ENCODE results near the gene SPART.

SPART gene

GRCh38 chr13:36346222-36347083 lies at the start of gene SPART:
TSS of gene SPART (minus strand) at chr13:36346394. CDS start at chr13:36335830, 10,564 bp downstream.
- peak within 1 kb of the TSS; percentile 96 for H3K27ac Mint-ChIP-seq
- peaks cover 4% of the 10 kb centered on the region for H3K36me3 Mint-ChIP-seq (ENCODE audit: low read depth)
- DNase-seq (ENCODE audit: low spot score), result peak; percentile 87
- H3K9me3 Mint-ChIP-seq, result no peaks in the 10 kb centered on the region
- H3K4me3 Mint-ChIP-seq, result peak within 1 kb of the TSS; percentile 87
- peaks cover 24% of the 10 kb centered on the region for H3K4me1 Mint-ChIP-seq (ENCODE audit: low read depth)
- H3K27me3 Mint-ChIP-seq (ENCODE audit: low read depth), result peaks cover 6% of the 10 kb centered on the region

- no peaks in the 10 kb centered on the region for H3K36me3 Mint-ChIP-seq (ENCODE audit: low read depth)
- H3K9me3 Mint-ChIP-seq, result no peaks in the 10 kb centered on the region
- no peak overlapping the region for H3K4me3 Mint-ChIP-seq
- no peak overlapping the region for H3K27ac Mint-ChIP-seq
- no peak for DNase-seq (ENCODE audit: low spot score)
- H3K4me1 Mint-ChIP-seq (ENCODE audit: low read depth), result peaks cover 1% of the 10 kb centered on the region
- peaks cover 25% of the 10 kb centered on the region for H3K27me3 Mint-ChIP-seq (ENCODE audit: low read depth)
Measured at GRCh38 chr13:36395280-36395679, 49.1 kb upstream of the SPART start.

GRCh38 chr13:36385489-36385888 lies 39.3 kb upstream of the SPART start:
- Mint-ChIP-seq H3K4me3 (no peak overlapping the region), H3K9me3 (no peaks in the 10 kb centered on the region), H3K36me3 (ENCODE audit: low read depth) (no peaks in the 10 kb centered on the region), H3K4me1 (ENCODE audit: low read depth) (no peaks in the 10 kb centered on the region), H3K27me3 (ENCODE audit: low read depth) (peaks cover 20% of the 10 kb centered on the region), H3K27ac (no peak overlapping the region)
- no peak for DNase-seq (ENCODE audit: low spot score)

GRCh38 chr13:36382030-36382429 lies 35.8 kb upstream of the SPART start:
- Mint-ChIP-seq H3K4me1 (ENCODE audit: low read depth) (no peaks in the 10 kb centered on the region), H3K27ac (no peak overlapping the region), H3K36me3 (ENCODE audit: low read depth) (no peaks in the 10 kb centered on the region), H3K9me3 (no peaks in the 10 kb centered on the region), H3K4me3 (no peak overlapping the region), H3K27me3 (ENCODE audit: low read depth) (peaks cover 16% of the 10 kb centered on the region)
- no peak for DNase-seq (ENCODE audit: low spot score)

GRCh38 chr13:36377826-36378468 lies 31.8 kb upstream of the SPART start:
- no peak for DNase-seq (ENCODE audit: low spot score)
- Mint-ChIP-seq H3K4me3 (no peak overlapping the region), H3K27me3 (ENCODE audit: low read depth) (peaks cover 1% of the 10 kb centered on the region), H3K36me3 (ENCODE audit: low read depth) (no peaks in the 10 kb centered on the region), H3K9me3 (no peaks in the 10 kb centered on the region), H3K27ac (no peak overlapping the region), H3K4me1 (ENCODE audit: low read depth) (no peaks in the 10 kb centered on the region)

GRCh38 chr13:36374063-36374462 lies 27.9 kb upstream of the SPART start:
- Mint-ChIP-seq H3K9me3 (no peaks in the 10 kb centered on the region), H3K4me3 (no peak overlapping the region), H3K4me1 (ENCODE audit: low read depth) (no peaks in the 10 kb centered on the region), H3K36me3 (ENCODE audit: low read depth) (no peaks in the 10 kb centered on the region), H3K27ac (no peak overlapping the region), H3K27me3 (ENCODE audit: low read depth) (peaks cover 3% of the 10 kb centered on the region)
- DNase-seq (ENCODE audit: low spot score), result no peak

GRCh38 chr13:36371185-36371584 lies 25.0 kb upstream of the SPART start:
- no peak overlapping the region for H3K4me3 Mint-ChIP-seq
- H3K27me3 Mint-ChIP-seq (ENCODE audit: low read depth), result peaks cover 3% of the 10 kb centered on the region
- no peaks in the 10 kb centered on the region for H3K9me3 Mint-ChIP-seq
- H3K27ac Mint-ChIP-seq, result no peak overlapping the region
- no peaks in the 10 kb centered on the region for H3K36me3 Mint-ChIP-seq (ENCODE audit: low read depth)
- no peak for DNase-seq (ENCODE audit: low spot score)
- H3K4me1 Mint-ChIP-seq (ENCODE audit: low read depth), result no peaks in the 10 kb centered on the region

- H3K27me3 Mint-ChIP-seq (ENCODE audit: low read depth), result peaks cover 3% of the 10 kb centered on the region
- no peaks in the 10 kb centered on the region for H3K9me3 Mint-ChIP-seq
- H3K4me3 Mint-ChIP-seq, result no peak overlapping the region
- no peak overlapping the region for H3K27ac Mint-ChIP-seq
- H3K36me3 Mint-ChIP-seq (ENCODE audit: low read depth), result no peaks in the 10 kb centered on the region
- no peaks in the 10 kb centered on the region for H3K4me1 Mint-ChIP-seq (ENCODE audit: low read depth)
- DNase-seq (ENCODE audit: low spot score), result no peak
Measured at GRCh38 chr13:36370108-36370429, 23.9 kb upstream of the SPART start.

- H3K4me1 Mint-ChIP-seq (ENCODE audit: low read depth), result no peaks in the 10 kb centered on the region
- H3K9me3 Mint-ChIP-seq, result no peaks in the 10 kb centered on the region
- H3K4me3 Mint-ChIP-seq, result no peak overlapping the region
- DNase-seq (ENCODE audit: low spot score), result no peak
- peaks cover 3% of the 10 kb centered on the region for H3K27me3 Mint-ChIP-seq (ENCODE audit: low read depth)
- no peaks in the 10 kb centered on the region for H3K36me3 Mint-ChIP-seq (ENCODE audit: low read depth)
- no peak overlapping the region for H3K27ac Mint-ChIP-seq
Measured at GRCh38 chr13:36369268-36370107, 23.3 kb upstream of the SPART start.

GRCh38 chr13:36366031-36366430 lies 19.8 kb upstream of the SPART start:
- Mint-ChIP-seq H3K27me3 (ENCODE audit: low read depth) (peaks cover 2% of the 10 kb centered on the region), H3K27ac (no peak overlapping the region), H3K36me3 (ENCODE audit: low read depth) (no peaks in the 10 kb centered on the region), H3K4me1 (ENCODE audit: low read depth) (no peaks in the 10 kb centered on the region), H3K4me3 (no peak overlapping the region), H3K9me3 (no peaks in the 10 kb centered on the region)
- DNase-seq (ENCODE audit: low spot score), result no peak

GRCh38 chr13:36363366-36363863 lies 17.2 kb upstream of the SPART start:
- no peaks in the 10 kb centered on the region for H3K36me3 Mint-ChIP-seq (ENCODE audit: low read depth)
- H3K27ac Mint-ChIP-seq, result no peak overlapping the region
- H3K27me3 Mint-ChIP-seq (ENCODE audit: low read depth), result peaks cover 5% of the 10 kb centered on the region
- no peaks in the 10 kb centered on the region for H3K4me1 Mint-ChIP-seq (ENCODE audit: low read depth)
- no peak overlapping the region for H3K4me3 Mint-ChIP-seq
- no peaks in the 10 kb centered on the region for H3K9me3 Mint-ChIP-seq
- no peak for DNase-seq (ENCODE audit: low spot score)

GRCh38 chr13:36362914-36363313 lies 16.7 kb upstream of the SPART start:
- no peak overlapping the region for H3K27ac Mint-ChIP-seq
- H3K4me1 Mint-ChIP-seq (ENCODE audit: low read depth), result no peaks in the 10 kb centered on the region
- H3K9me3 Mint-ChIP-seq, result no peaks in the 10 kb centered on the region
- peaks cover 5% of the 10 kb centered on the region for H3K27me3 Mint-ChIP-seq (ENCODE audit: low read depth)
- no peaks in the 10 kb centered on the region for H3K36me3 Mint-ChIP-seq (ENCODE audit: low read depth)
- no peak overlapping the region for H3K4me3 Mint-ChIP-seq
- DNase-seq (ENCODE audit: low spot score), result no peak

GRCh38 chr13:36362251-36362650 lies 16.1 kb upstream of the SPART start:
- Mint-ChIP-seq H3K9me3 (no peaks in the 10 kb centered on the region), H3K4me3 (no peak overlapping the region), H3K27me3 (ENCODE audit: low read depth) (peaks cover 7% of the 10 kb centered on the region), H3K4me1 (ENCODE audit: low read depth) (no peaks in the 10 kb centered on the region), H3K36me3 (ENCODE audit: low read depth) (no peaks in the 10 kb centered on the region), H3K27ac (no peak overlapping the region)
- no peak for DNase-seq (ENCODE audit: low spot score)

GRCh38 chr13:36360903-36361302 lies 14.7 kb upstream of the SPART start:
- Mint-ChIP-seq H3K4me3 (no peak overlapping the region), H3K9me3 (no peaks in the 10 kb centered on the region), H3K27ac (no peak overlapping the region), H3K27me3 (ENCODE audit: low read depth) (peaks cover 13% of the 10 kb centered on the region), H3K4me1 (ENCODE audit: low read depth) (no peaks in the 10 kb centered on the region), H3K36me3 (ENCODE audit: low read depth) (no peaks in the 10 kb centered on the region)
- no peak for DNase-seq (ENCODE audit: low spot score)

All from T-helper 2 cell treated with Interferon-gamma antibody and Interleukin-4, amounts not matched to agents 5 μg/mL and 100 μg/mL, for 36 hours (primary cell).